Fibroblast of lung (primary cell): ENCODE measurements around the gene PATJ. TPM values are rescaled to one million over a fixed set of nuclear protein-coding genes. Genes with fewer than 3 reads are reported as not detected.

ENCODE experiments used
- DNase-seq, 2 donors: peaks; one replicate each; pipeline versions ENCODE4 v3.0.0 to v3.0.0-alpha.2; 2010; ENCODE audit warnings: low read depth in 2 of 2
- H2AFZ ChIP-seq: 2 replicates; pipeline ENCODE4 v1.5.1; 2012; ENCODE audit warnings: low read length, control low read depth, inconsistent platforms
- H3K27ac ChIP-seq: 2 replicates; pipeline ENCODE4 v1.5.1; 2011; ENCODE audit warnings: low read length, control low read depth; ENCODE audit not compliant: insufficient read depth
- H3K27me3 ChIP-seq: 2 replicates; pipeline ENCODE4 v1.5.1; 2011; ENCODE audit warnings: mild to moderate bottlenecking, low read length; ENCODE audit not compliant: control insufficient read depth, insufficient read depth
- H3K36me3 ChIP-seq: 2 replicates; pipeline ENCODE4 v1.5.1; 2011; ENCODE audit warnings: low read length; ENCODE audit not compliant: control insufficient read depth, insufficient read depth
- H3K4me1 ChIP-seq: 2 replicates; pipeline ENCODE4 v1.5.1; 2011; ENCODE audit warnings: low read length; ENCODE audit not compliant: control insufficient read depth, insufficient read depth; ENCODE audit errors: extremely low read depth
- H3K4me2 ChIP-seq: 2 replicates; pipeline ENCODE4 v1.5.1; 2011; ENCODE audit warnings: low read length, control low read depth; ENCODE audit not compliant: insufficient read depth; ENCODE audit errors: extremely low read depth
- H3K4me3 ChIP-seq, 4 experiments: fragments of 200-600 bp in 1 of 4; sonication (generic) in 1 of 4; replicated peaks in 1 of 4; 2 replicates each; pipeline ENCODE4 v1.5.1; 2011 to 2016; ENCODE audit warnings: low read length in 4 of 4, low read depth in 3 of 4, mild to moderate bottlenecking in 3 of 4, control low read depth in 2 of 4, inconsistent platforms in 1 of 4, mixed read lengths in 1 of 4; ENCODE audit not compliant: insufficient read depth in 1 of 4; ENCODE audit errors: control extremely low read depth in 1 of 4
- H3K79me2 ChIP-seq: 2 replicates; pipeline ENCODE4 v1.5.1; 2012; ENCODE audit warnings: mild to moderate bottlenecking, low read length, inconsistent platforms; ENCODE audit not compliant: control insufficient read depth, insufficient read depth
- H3K9ac ChIP-seq: 2 replicates; pipeline ENCODE4 v1.5.1; 2011; ENCODE audit warnings: mild to moderate bottlenecking, low read length, control low read depth; ENCODE audit not compliant: insufficient read depth
- H3K9me3 ChIP-seq: 2 replicates; pipeline ENCODE4 v1.5.1; 2012; ENCODE audit warnings: low read depth, low read length; ENCODE audit not compliant: control insufficient read depth, insufficient read depth
- H4K20me1 ChIP-seq: 2 replicates; pipeline ENCODE4 v1.5.1; 2011; ENCODE audit warnings: low read length; ENCODE audit not compliant: control insufficient read depth, insufficient read depth; ENCODE audit errors: extremely low read depth
- CTCF ChIP-seq, 2 donors: IDR thresholded peaks in 1 of 2; conservative IDR thresholded peaks in 1 of 2; 1 replicate in 1 of 2; 2 replicates in 1 of 2; pipeline ENCODE4 v1.5.1; 2011 to 2012; ENCODE audit warnings: low read length in 2 of 2, control low read depth in 1 of 2, inconsistent platforms in 1 of 2, low read depth in 1 of 2, mild to moderate bottlenecking in 1 of 2
- EZH2 ChIP-seq: IDR thresholded peaks from 2 replicates; pipeline ENCODE4 v1.5.1; 2012; ENCODE audit warnings: low read length, control low read depth, mild to moderate bottlenecking; ENCODE audit errors: missing control alignments
- polyA plus RNA-seq, 2 donors: library from polyadenylated mRNA; depleted of rRNA in 1 of 2; stranded (reverse) in 1 of 2; unstranded in 1 of 2; fragments of >200 nt; gene quantifications; 2 replicates each; pipeline ENCODE4 v1.2.1, GENCODE V29; 2011 to 2012; ENCODE audit warnings: missing spikeins in 1 of 2
- total RNA-seq: library from RNA; depleted of rRNA; stranded (reverse); fragments of >200 nt; gene quantifications from 2 replicates; pipeline ENCODE4 v1.2.1, GENCODE V29; 2014

The PATJ gene
- total and polyA plus RNA-seq, 2 donors (not counting 1 experiment from before 2014, with no cell fraction given), result 2.5 to 12.4 TPM

GRCh38 chr1:61732726-61733125 is 9.6 kb upstream of the PATJ start:
- Histone ChIP-seq H3K4me1 (no peaks in the 10 kb centered on the region), H2AFZ (no peak overlapping the region), H3K27ac (no peak overlapping the region), H3K36me3 (no peaks in the 10 kb centered on the region), H3K9ac (no peak overlapping the region), H3K9me3 (no peaks in the 10 kb centered on the region), H3K4me2 (no peak overlapping the region), H3K79me2 (no peaks in the 10 kb centered on the region), H4K20me1 (no peaks in the 10 kb centered on the region), H3K27me3 (no peaks in the 10 kb centered on the region), H3K4me3 (no peak overlapping the region)
- no peak for DNase-seq
- TF ChIP-seq CTCF (conservative IDR thresholded peaks at IDR 0.05 in 1 of 2, IDR thresholded peaks at IDR 0.05 in 1 of 2; ENCODE audit: low read depth in 1 of 2, low read length in 2 of 2), result no peak
- no peak for TF ChIP-seq EZH2

- no peaks in the 10 kb centered on the region for H3K4me1 ChIP-seq
- no peak for DNase-seq
- no peak overlapping the region for H2AFZ ChIP-seq
- H3K27me3 ChIP-seq, result no peaks in the 10 kb centered on the region
- no peaks in the 10 kb centered on the region for H3K79me2 ChIP-seq
- H3K9ac ChIP-seq, result no peak overlapping the region
- H3K9me3 ChIP-seq, result no peaks in the 10 kb centered on the region
- H3K27ac ChIP-seq, result no peak overlapping the region
- H4K20me1 ChIP-seq, result no peaks in the 10 kb centered on the region
- no peak overlapping the region for H3K4me2 ChIP-seq
- H3K4me3 ChIP-seq, result peak overlapping the region in 2 of 4 experiments; percentile 74 to 76
- no peaks in the 10 kb centered on the region for H3K36me3 ChIP-seq
- no peak for TF ChIP-seq CTCF (conservative IDR thresholded peaks at IDR 0.05 in 1 of 2, IDR thresholded peaks at IDR 0.05 in 1 of 2; ENCODE audit: low read depth in 1 of 2, low read length in 2 of 2)
- TF ChIP-seq EZH2, result no peak
Measured at GRCh38 chr1:61740751-61741700, 1.3 kb upstream of the PATJ start.

GRCh38 chr1:61742620-61743430 is 545 bp downstream of the PATJ start:
- H3K4me3 ChIP-seq, result peak overlapping the region; percentile 54 to 74 (median 60)
- no peaks in the 10 kb centered on the region for H4K20me1 ChIP-seq
- H3K9ac ChIP-seq, result peak overlapping the region; percentile 74
- no peaks in the 10 kb centered on the region for H3K79me2 ChIP-seq
- H3K27ac ChIP-seq, result peak overlapping the region; percentile 56
- no peaks in the 10 kb centered on the region for H3K9me3 ChIP-seq
- no peaks in the 10 kb centered on the region for H3K4me1 ChIP-seq
- peak; percentile 39 to 56 for DNase-seq
- H2AFZ ChIP-seq, result peak overlapping the region; percentile 79
- H3K27me3 ChIP-seq, result no peaks in the 10 kb centered on the region
- TF ChIP-seq EZH2 (no peak), CTCF (conservative IDR thresholded peaks at IDR 0.05 in 1 of 2, IDR thresholded peaks at IDR 0.05 in 1 of 2; ENCODE audit: low read depth in 1 of 2, low read length in 2 of 2) (no peak)
- peak overlapping the region; percentile 84 for H3K4me2 ChIP-seq
- H3K36me3 ChIP-seq, result no peaks in the 10 kb centered on the region
